ENCODE results near the gene SOAT1. TPM values are rescaled to one million over a fixed set of nuclear protein-coding genes. Genes with fewer than 3 reads are reported as not detected.

The SOAT1 gene
- total RNA-seq, 1 donor = 37.6 TPM

GRCh38 chr1:179314928-179315327, 21.3 kb downstream of the SOAT1 start:
- TF ChIP-seq CTCF (IDR thresholded peaks at IDR 0.05; ENCODE audit: insufficient read depth, low read depth, low read length) = no peak
- no peak overlapping the region for H3K4me3 ChIP-seq (ENCODE audit: low read depth, low read length)
- DNase-seq (ENCODE audit: low read depth) = peak; percentile 38

GRCh38 chr1:179318491-179318890, 24.9 kb downstream of the SOAT1 start:
- DNase-seq (ENCODE audit: low read depth) = no peak
- no peak overlapping the region for H3K4me3 ChIP-seq (ENCODE audit: low read depth, low read length)
- TF ChIP-seq CTCF (IDR thresholded peaks at IDR 0.05; ENCODE audit: insufficient read depth, low read depth, low read length) = no peak

- no peak for DNase-seq (ENCODE audit: low read depth)
- no peak for TF ChIP-seq CTCF (IDR thresholded peaks at IDR 0.05; ENCODE audit: insufficient read depth, low read depth, low read length)
- no peak overlapping the region for H3K4me3 ChIP-seq (ENCODE audit: low read depth, low read length)
Observed at GRCh38 chr1:179321533-179322216, 28.1 kb downstream of the SOAT1 start.

GRCh38 chr1:179322557-179322956, 29.0 kb downstream of the SOAT1 start:
- peak; percentile 63 for DNase-seq (ENCODE audit: low read depth)
- H3K4me3 ChIP-seq (ENCODE audit: low read depth, low read length) = peak overlapping the region; percentile 48
- no peak for TF ChIP-seq CTCF (IDR thresholded peaks at IDR 0.05; ENCODE audit: insufficient read depth, low read depth, low read length)

- peak; percentile 37 for DNase-seq (ENCODE audit: low read depth)
- TF ChIP-seq CTCF (IDR thresholded peaks at IDR 0.05; ENCODE audit: insufficient read depth, low read depth, low read length) = no peak
- no peak overlapping the region for H3K4me3 ChIP-seq (ENCODE audit: low read depth, low read length)
Observed at GRCh38 chr1:179323436-179323835, 29.8 kb downstream of the SOAT1 start.

GRCh38 chr1:179325836-179326235, 32.2 kb downstream of the SOAT1 start:
- no peak for TF ChIP-seq CTCF (IDR thresholded peaks at IDR 0.05; ENCODE audit: insufficient read depth, low read depth, low read length)
- no peak for DNase-seq (ENCODE audit: low read depth)
- no peak overlapping the region for H3K4me3 ChIP-seq (ENCODE audit: low read depth, low read length)

GRCh38 chr1:179326746-179327145, 33.1 kb downstream of the SOAT1 start:
- TF ChIP-seq CTCF (IDR thresholded peaks at IDR 0.05; ENCODE audit: insufficient read depth, low read depth, low read length) = no peak
- no peak for DNase-seq (ENCODE audit: low read depth)
- no peak overlapping the region for H3K4me3 ChIP-seq (ENCODE audit: low read depth, low read length)
